HG02852 (cell line): ENCODE measurements around the gene NEU4.
"Not testable (repeated sequence)": the region's sequence is repeated elsewhere in the genome, so short reads cannot be mapped to it uniquely, and the experiment has no call there.

Source experiments
- ATAC-seq: cut with Tn5 transposase; IDR thresholded peaks from one replicate; pipeline ENCODE4 v1.9.1; 2021; ENCODE audit warnings: mild to moderate bottlenecking, moderate library complexity; ENCODE audit not compliant: unreplicated experiment

Gene NEU4

GRCh38 chr2:241833101-241833663 lies 24.2 kb downstream of the NEU4 start:
- no peak for ATAC-seq

GRCh38 chr2:241833756-241834526 lies 24.9 kb downstream of the NEU4 start:
- not testable (repeated sequence) for ATAC-seq

- no peak for ATAC-seq
Observed at GRCh38 chr2:241834527-241835210, 25.7 kb downstream of the NEU4 start.

- ATAC-seq, result no peak
Observed at GRCh38 chr2:241835611-241836010, 26.6 kb downstream of the NEU4 start.

- no peak for ATAC-seq
Observed at GRCh38 chr2:241836292-241836691, 27.3 kb downstream of the NEU4 start.

DNA sequence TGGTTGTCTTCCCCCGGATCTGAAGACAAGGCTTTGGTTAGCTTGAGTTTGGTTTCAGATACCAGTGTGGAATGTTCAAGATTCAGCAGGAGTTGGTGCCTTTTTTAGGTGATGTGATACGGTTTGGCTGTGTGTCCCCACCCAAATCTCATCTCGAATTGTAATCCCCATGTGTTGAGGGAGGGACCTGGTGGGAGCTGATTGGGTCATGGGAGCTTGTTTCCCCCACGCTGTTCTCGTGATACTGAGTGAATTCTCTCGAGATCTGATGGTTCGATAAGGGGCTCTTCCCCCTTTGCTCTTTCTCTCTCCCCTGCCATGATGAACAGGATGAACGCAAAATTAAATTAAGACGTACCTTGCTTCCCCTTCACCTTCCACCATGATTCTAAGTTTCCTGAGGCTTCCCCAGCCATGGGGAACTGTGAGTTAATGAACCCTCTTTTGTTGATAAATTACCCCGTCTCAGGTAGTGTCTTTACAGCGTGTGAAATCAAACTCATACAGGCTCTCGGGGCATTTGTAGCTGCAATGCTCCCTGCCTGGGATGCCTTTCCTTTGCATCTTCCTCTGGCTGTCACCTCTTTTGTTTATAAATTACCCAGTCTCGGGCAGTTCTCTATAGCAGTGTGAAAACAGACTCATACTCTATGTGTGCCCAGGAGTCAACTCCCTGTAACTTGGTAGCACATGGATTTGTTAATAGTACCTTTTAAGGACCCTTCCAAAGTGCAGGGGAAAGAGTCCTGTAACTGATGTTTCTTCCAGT lies 28.4 kb downstream of the NEU4 start:
- no peak for ATAC-seq

- ATAC-seq, result no peak
Observed at GRCh38 chr2:241841181-241842066, 32.4 kb downstream of the NEU4 start.

- ATAC-seq, result no peak
Observed at GRCh38 chr2:241842067-241842415, 33.0 kb downstream of the NEU4 start.

DNA sequence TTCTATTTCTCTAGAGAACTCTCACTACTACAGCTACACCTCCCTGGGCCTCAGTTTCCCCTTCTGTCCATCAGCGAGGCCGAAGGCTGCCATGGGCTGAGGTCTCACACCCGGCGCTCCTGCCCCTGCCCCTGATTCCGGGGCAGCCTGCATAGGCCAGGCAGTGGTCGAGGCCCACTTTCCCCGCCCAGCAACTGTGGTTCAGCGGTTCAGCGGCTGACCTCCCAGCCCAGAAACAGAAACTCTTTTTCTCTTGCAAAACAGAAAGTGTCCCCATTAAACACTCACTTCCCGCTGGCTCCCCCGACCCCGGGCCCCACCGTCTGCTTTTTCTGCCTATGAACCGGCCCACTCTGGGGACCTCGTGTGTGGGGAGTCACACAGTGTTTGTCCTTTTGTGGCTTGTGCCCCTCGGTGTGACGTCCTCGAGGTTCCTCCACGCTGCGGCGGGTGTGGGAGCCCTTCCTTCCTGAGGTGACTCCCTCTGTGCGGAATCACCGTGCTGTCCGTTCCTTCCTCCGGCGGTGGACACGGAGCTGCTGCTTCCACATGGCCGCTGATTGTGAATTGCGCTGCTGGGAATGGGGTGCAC lies 33.7 kb downstream of the NEU4 start:
- ATAC-seq, result no peak

GRCh38 chr2:241843321-241844065 lies 34.5 kb downstream of the NEU4 start:
- ATAC-seq, result peak; percentile 18

DNA sequence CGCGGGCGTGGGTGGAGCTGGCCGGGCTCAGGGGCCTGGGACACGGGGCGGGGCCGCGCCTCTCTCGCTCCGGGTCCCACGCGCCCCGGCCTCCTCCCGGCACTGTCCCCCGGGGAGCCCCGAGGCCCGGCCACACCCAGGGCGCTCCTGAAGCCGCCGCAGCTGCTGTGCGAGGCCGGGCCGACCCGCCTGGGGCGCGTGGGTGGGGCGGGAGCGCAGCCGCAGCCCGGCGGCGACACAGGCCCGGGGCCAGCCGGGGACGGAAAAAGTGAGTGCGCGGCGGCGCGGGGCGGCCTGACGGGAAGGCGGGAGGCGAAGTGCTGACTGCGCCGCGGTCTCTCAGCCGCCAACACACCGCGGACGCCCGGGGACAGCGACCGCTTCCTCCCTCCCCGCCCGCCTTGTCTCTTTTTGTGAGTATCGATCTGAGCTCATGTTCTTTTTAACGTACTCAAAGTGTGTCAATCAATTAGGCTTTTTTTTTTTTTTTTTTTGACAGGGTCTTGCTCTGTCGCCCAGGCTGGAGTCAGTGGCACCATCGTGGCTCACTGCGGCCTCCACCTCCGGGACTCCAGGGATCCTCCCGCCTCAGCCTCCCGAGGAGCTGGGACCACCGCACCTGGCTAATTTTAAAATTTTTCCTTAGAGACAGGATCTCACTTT lies 35.2 kb downstream of the NEU4 start:
- peak; percentile 50 for ATAC-seq

- ATAC-seq, result no peak
Observed at GRCh38 chr2:241844831-241845578, 36.0 kb downstream of the NEU4 start.

DNA sequence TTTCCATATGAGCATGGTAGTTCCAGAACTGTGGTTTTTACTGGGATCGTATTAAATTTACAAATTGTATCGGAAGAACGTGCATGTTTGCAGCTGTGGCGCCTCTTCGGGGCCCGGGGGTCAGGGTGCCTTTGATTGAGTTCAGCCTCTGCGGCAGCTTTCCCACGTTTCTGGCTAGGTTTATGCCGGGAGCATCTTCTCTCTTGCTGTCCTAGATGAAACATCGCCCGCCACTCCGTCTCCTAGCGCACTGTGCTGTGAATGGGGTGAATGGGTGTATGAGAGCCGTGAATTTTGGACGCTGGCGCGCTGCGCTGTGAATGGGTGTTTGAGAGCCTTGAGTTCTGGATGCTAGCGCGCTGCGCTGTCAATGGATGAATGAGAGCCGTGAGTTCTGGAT lies 37.4 kb downstream of the NEU4 start:
- no peak for ATAC-seq

DNA sequence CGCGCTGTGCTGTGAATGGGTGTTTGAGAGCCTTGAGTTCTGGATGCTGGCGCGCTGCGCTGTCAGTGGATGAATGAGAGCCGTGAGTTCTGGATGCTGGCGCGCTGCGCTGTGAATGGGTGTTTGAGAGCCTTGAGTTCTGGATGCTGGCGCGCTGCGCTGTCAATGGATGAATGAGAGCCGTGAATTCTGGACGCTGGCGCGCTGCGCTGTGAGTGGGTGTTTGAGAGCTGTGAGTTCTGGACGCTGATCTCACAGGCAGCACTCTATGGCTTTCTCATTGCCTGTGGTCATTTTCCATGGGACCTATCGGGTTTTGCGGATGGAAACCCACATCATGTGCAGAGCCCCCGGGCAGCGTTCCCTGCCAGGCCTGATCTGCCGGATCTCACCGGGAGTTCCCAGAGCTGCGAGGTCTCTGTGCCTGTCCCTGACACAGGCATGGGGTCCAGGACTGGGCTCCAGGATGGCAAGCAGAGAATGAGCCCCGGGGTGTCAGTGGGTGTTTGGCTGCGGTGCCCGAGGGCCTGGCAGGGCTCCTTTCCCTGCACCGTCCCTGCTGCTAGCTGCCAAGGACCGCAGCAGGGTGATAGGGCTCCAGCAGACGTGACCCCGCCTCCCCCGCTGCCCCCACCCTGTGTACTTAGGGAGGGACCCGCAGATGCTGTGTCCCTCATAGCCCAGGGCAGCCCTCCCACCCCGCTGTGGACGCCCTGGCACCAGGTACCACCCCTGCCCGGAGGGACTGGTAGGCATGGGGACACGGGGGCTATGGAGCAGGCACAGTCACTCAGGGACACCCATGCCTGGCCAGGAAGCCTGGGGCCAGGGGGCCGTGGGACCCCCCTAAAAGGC lies 40.0 kb downstream of the NEU4 start:
- no peak for ATAC-seq

GRCh38 chr2:241849616-241850543 lies 40.9 kb downstream of the NEU4 start:
- ATAC-seq, result no peak
